HS-27A (cell line): Measurements from ENCODE around the gene BUB1B.
"Not testable (repeated sequence)": the region's sequence is repeated elsewhere in the genome, so short reads cannot be mapped to it uniquely, and the experiment has no call there.

Experiments
- DNase-seq: peaks from one replicate; pipeline ENCODE4 v3.0.0-alpha.2; 2012; ENCODE audit warnings: low read depth, missing footprints

Gene BUB1B

GRCh38 chr15:40135846-40136450, 24.9 kb upstream of the BUB1B start:
- DNase-seq, result not testable (repeated sequence)

- DNase-seq, result no peak
These were observed 24.2 kb upstream of the BUB1B start for GRCh38 chr15:40136470-40137302.

- no peak for DNase-seq
These were observed 23.3 kb upstream of the BUB1B start for GRCh38 chr15:40137303-40138200.

- not testable (repeated sequence) for DNase-seq
These were observed 22.7 kb upstream of the BUB1B start for GRCh38 chr15:40138201-40138570.

- no peak for DNase-seq
These were observed 18.4 kb upstream of the BUB1B start for GRCh38 chr15:40142428-40142827.

GRCh38 chr15:40146037-40146436, 14.8 kb upstream of the BUB1B start:
- DNase-seq, result peak; percentile 33

- DNase-seq, result no peak
These were observed 11.5 kb upstream of the BUB1B start for GRCh38 chr15:40149339-40149738.

GRCh38 chr15:40150163-40150925, 10.5 kb upstream of the BUB1B start:
- peak; percentile 72 for DNase-seq

- DNase-seq, result no peak
These were observed 9.4 kb upstream of the BUB1B start for GRCh38 chr15:40151499-40151898.

GRCh38 chr15:40151991-40152390, 8.9 kb upstream of the BUB1B start:
- DNase-seq, result no peak

GRCh38 chr15:40154821-40155220, 6.0 kb upstream of the BUB1B start:
- DNase-seq, result not testable (repeated sequence)

- DNase-seq, result no peak
These were observed 5.5 kb upstream of the BUB1B start for GRCh38 chr15:40155270-40155910.

GRCh38 chr15:40157778-40158447, 3.0 kb upstream of the BUB1B start:
- no peak for DNase-seq

- no peak for DNase-seq
These were observed 848 bp upstream of the BUB1B start for GRCh38 chr15:40160021-40160420.

- DNase-seq, result no peak
These were observed 973 bp downstream of the BUB1B start for GRCh38 chr15:40161693-40162391.

- no peak for DNase-seq
These were observed 1.7 kb downstream of the BUB1B start for GRCh38 chr15:40162552-40162951.

GRCh38 chr15:40163657-40164416, 3.0 kb downstream of the BUB1B start:
- DNase-seq, result no peak

- not testable (repeated sequence) for DNase-seq
These were observed 6.5 kb downstream of the BUB1B start for GRCh38 chr15:40167374-40167773.

- DNase-seq, result no peak
These were observed 14.3 kb downstream of the BUB1B start for GRCh38 chr15:40175160-40175559.
